Measurements from ENCODE around the gene SCN10A. TPM values are rescaled to one million over a fixed set of nuclear protein-coding genes. Genes with fewer than 3 reads are reported as not detected.

SCN10A gene
- total RNA-seq, 1 experiment from 2014 or later, result not detected

GRCh38 chr3:38702231-38702630 is 113.8 kb downstream of the SCN10A start:
- no peak overlapping the region for H3K27ac Mint-ChIP-seq (ENCODE audit: low read depth, unreplicated experiment)
- no peaks in the 10 kb centered on the region for H3K27me3 Mint-ChIP-seq (ENCODE audit: insufficient read depth, unreplicated experiment)
- H3K4me3 Mint-ChIP-seq (ENCODE audit: unreplicated experiment), result no peak overlapping the region
- H3K36me3 Mint-ChIP-seq (ENCODE audit: insufficient read depth, unreplicated experiment), result no peaks in the 10 kb centered on the region
- intact Hi-C loops (cut with micrococcal nuclease), result no loop called here
- H3K9me3 Mint-ChIP-seq (ENCODE audit: unreplicated experiment), result no peaks in the 10 kb centered on the region
- H3K4me1 Mint-ChIP-seq (ENCODE audit: insufficient read depth, unreplicated experiment), result no peaks in the 10 kb centered on the region
- BruUV-seq (replicated peaks), result no TSS peak
- no peak for TF ChIP-seq CTCF (IDR thresholded peaks at IDR 0.05; ENCODE audit: unreplicated experiment)
- DNase-seq (ENCODE audit: unreplicated experiment), result no peak
- CTCF ChIA-PET, result no interaction called here
- POLR2A ChIA-PET, result no interaction called here

- Mint-ChIP-seq H3K4me1 (ENCODE audit: insufficient read depth, unreplicated experiment) (no peaks in the 10 kb centered on the region), H3K27ac (ENCODE audit: low read depth, unreplicated experiment) (no peak overlapping the region), H3K4me3 (ENCODE audit: unreplicated experiment) (no peak overlapping the region), H3K27me3 (ENCODE audit: insufficient read depth, unreplicated experiment) (no peaks in the 10 kb centered on the region), H3K9me3 (ENCODE audit: unreplicated experiment) (no peaks in the 10 kb centered on the region), H3K36me3 (ENCODE audit: insufficient read depth, unreplicated experiment) (no peaks in the 10 kb centered on the region)
- no TSS peak for BruUV-seq (replicated peaks)
- intact Hi-C loops (cut with micrococcal nuclease), result no loop called here
- TF ChIP-seq CTCF (IDR thresholded peaks at IDR 0.05; ENCODE audit: unreplicated experiment), result no peak
- DNase-seq (ENCODE audit: unreplicated experiment), result no peak
- ChIA-PET CTCF (no interaction called here), POLR2A (interaction anchor here (0.5 kb wide), 1 partner anchor 19 kb away, joined by 3 read pairs; no protein-coding TSS in a partner anchor)
These were observed 117.3 kb downstream of the SCN10A start for GRCh38 chr3:38698760-38699159.

- intact Hi-C loops (cut with micrococcal nuclease), result no loop called here
- Mint-ChIP-seq H3K36me3 (ENCODE audit: insufficient read depth, unreplicated experiment) (no peaks in the 10 kb centered on the region), H3K27ac (ENCODE audit: low read depth, unreplicated experiment) (no peak overlapping the region), H3K4me1 (ENCODE audit: insufficient read depth, unreplicated experiment) (no peaks in the 10 kb centered on the region), H3K27me3 (ENCODE audit: insufficient read depth, unreplicated experiment) (no peaks in the 10 kb centered on the region), H3K4me3 (ENCODE audit: unreplicated experiment) (no peak overlapping the region), H3K9me3 (ENCODE audit: unreplicated experiment) (no peaks in the 10 kb centered on the region)
- DNase-seq (ENCODE audit: unreplicated experiment), result no peak
- POLR2A ChIA-PET, result no interaction called here
- TF ChIP-seq CTCF (IDR thresholded peaks at IDR 0.05; ENCODE audit: unreplicated experiment), result no peak
- CTCF ChIA-PET, result no interaction called here
- BruUV-seq (replicated peaks), result no TSS peak
These were observed 118.0 kb downstream of the SCN10A start for GRCh38 chr3:38698061-38698460.

- Mint-ChIP-seq H3K27me3 (ENCODE audit: insufficient read depth, unreplicated experiment) (no peaks in the 10 kb centered on the region), H3K27ac (ENCODE audit: low read depth, unreplicated experiment) (no peak overlapping the region), H3K36me3 (ENCODE audit: insufficient read depth, unreplicated experiment) (no peaks in the 10 kb centered on the region), H3K4me3 (ENCODE audit: unreplicated experiment) (no peak overlapping the region), H3K4me1 (ENCODE audit: insufficient read depth, unreplicated experiment) (no peaks in the 10 kb centered on the region), H3K9me3 (ENCODE audit: unreplicated experiment) (no peaks in the 10 kb centered on the region)
- intact Hi-C loops (cut with micrococcal nuclease), result no loop called here
- ChIA-PET POLR2A (no interaction called here), CTCF (no interaction called here)
- BruUV-seq (replicated peaks), result no TSS peak
- no peak for DNase-seq (ENCODE audit: unreplicated experiment)
- TF ChIP-seq CTCF (IDR thresholded peaks at IDR 0.05; ENCODE audit: unreplicated experiment), result no peak
These were observed 120.0 kb downstream of the SCN10A start for GRCh38 chr3:38696034-38696433.
